GM18907 (cell line): ENCODE data around the gene MLYCD.
A peak's percentile ranks its signal among the peaks of the same experiment; 100 is the strongest.

Experiments used
- ATAC-seq: cut with Tn5 transposase; IDR thresholded peaks from one replicate; pipeline ENCODE4 v1.9.1; 2021; ENCODE audit warnings: mild to moderate bottlenecking, moderate library complexity; ENCODE audit not compliant: unreplicated experiment

MLYCD gene

DNA sequence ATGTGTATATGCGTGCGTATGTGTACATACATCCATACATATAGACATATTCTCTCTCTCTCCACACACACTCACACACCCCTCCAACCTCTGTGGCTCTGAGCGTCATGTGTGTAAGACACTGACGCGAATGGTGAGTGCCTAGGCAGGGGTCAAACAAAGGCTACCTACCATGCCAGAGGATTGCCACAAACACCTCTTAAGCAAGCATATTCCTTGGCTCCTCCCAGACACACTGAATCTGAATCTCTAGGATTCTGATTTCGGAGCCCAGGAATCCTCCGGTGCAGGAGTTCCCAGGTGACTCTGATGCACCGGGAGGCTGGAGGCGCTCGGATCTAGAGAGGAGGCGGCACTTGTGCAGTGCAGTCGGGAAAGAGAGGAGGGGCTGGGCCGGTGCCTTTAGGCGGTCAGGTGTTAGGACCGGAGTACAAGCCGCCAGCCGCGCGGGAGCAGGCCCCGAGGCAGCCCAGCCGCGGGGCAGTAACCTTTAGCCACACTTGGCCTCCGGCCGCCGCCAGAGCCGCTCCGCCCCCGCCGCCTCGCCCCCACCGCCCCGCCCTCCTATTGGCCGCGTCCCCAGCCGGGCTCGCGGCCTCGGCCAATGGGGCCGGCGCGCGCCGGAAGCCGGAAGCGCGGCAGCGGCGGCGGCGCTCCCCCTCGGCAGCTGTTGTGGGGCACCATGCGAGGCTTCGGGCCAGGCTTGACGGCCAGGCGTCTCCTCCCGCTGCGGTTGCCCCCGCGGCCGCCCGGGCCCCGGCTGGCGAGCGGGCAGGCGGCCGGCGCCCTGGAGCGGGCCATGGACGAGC, at the start of gene MLYCD:
Gene MLYCD (plus strand): TSS at position 653 of the 809 bp plus-strand sequence. CDS start 30 bp downstream, at position 683.
- peak; percentile 84 for ATAC-seq

DNA sequence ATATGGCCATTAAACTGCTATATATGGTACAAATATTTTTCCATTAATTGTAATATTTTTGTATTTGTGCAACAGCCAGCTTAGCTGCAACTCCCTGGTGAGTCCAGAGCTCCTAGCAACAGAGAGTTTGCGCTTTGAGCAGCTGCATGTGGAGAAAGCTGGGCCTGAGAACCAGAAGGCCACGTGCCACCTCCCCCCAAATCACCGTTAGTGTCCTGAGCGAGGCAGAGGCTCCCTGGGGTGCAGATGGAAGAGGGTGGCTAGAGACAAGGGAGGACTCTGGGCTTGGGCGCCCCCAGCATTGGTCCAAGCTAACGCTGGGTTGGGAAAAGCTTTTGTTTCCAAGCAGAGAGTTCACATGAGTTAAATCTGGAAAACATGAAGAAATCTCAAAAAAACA, 49.5 kb upstream of the MLYCD start:
- no peak for ATAC-seq

DNA sequence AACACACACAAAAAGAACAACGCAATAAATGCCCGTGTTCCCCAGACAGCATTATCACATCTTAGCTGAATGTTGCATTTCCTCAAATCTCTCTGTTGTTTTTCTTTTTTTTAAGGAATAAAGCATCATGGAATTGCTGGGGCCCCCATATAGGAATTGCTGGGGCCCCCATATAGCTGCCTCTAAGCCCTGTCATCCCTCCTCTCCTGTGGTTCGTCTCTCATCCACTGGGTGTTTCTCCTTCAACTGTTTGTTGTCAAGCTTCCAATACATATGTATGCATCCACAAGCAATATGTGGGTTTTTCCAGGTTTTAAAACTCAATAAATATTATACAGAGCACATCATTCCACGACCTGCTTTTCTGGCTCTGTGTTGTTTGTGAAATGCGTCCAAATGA, 48.0 kb upstream of the MLYCD start:
- ATAC-seq: no peak

DNA sequence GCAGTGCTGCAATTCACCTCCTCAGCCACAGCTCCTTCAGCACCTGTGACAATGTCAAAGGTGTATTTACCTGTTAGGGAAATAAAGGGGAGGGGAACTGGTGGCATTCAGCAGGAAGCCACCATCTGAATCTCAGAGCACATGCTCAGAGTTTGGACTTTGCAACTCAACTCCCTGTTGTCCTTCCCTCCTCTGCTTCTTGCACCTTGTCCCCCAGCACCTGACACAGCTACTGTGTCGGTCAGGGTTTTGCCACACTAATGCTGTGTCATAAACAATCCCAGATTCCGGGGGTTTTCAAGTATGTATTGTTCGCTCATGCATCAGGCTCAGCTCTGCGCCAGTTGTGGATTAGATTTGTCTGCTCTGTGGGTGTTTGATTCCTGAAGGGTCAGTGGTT, 47.4 kb upstream of the MLYCD start:
- no peak for ATAC-seq

DNA sequence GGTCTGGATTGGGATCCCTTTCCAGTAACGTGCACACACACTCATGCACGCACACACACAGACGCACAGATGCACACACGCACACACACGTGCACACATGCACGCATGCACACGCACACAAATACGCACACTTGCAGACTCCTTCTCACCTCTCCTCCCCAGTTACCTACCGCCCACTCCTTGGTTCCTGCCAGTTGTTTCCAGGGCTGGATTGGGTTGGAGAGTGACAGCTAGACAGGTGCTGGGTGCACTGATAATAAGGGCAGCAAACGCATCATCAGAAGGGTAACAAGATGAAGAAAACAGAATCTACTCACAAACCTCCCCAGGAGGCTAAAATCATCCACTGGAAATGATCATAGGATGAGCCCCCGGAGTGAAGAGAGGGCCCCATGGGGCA, 46.1 kb upstream of the MLYCD start:
- ATAC-seq: no peak

DNA sequence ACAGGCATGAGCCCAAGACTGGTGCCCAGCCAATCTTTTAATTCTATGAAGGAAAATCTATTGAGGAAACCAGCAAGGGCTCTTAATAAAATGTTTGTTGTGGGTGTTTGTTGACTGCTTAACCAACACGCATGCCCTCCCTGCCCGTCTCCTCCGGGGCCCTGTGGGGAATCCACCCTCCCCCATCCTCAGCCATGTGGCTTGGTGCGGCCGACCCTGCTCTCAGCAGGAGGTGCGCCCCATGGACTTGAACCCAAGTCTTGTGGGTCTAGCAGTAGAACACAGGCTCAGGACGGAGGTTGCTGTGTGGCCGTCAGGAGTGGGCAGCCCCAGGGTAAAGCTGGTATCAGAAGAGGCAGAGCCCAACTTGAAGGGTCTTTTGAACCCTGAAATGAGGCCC, 45.1 kb upstream of the MLYCD start:
- ATAC-seq: no peak

DNA sequence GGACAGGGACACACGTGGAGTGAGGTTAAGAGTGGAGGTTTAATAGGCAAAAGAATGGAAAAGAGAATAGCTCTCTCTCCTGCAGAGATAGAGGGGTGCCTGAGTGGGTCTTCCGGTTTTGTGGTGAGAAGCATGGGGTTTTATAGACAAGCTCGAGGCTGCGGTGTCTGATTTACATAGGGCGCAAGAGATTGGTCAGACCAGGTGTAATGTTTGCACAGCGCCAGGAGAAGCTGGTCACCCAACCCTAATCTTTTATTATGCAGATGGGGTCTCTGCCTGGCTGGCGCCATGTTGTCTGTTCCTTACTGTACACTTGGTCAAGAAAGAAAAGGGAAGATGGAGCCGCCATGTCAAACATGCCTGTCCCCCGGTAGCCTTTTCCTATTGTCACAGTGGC, 44.5 kb upstream of the MLYCD start:
- ATAC-seq: no peak

DNA sequence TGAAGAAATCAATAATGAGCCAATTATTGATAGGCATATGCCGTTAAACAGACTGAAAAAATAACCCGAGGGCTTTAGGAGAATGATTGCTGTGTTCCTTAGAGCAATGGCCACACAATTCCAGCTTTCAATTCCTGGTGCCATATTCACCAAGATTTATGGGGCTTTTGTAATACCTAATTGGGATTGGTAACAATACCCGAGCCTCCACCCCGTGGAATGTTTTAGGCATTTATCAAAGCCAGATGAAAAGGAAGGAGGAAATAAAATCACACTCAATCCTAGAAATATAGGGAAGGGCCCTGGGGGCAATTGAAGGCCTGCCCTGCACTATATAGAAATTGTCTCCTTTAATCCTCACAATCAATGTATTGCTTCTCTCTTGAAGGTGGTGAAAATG, 42.1 kb upstream of the MLYCD start:
- no peak for ATAC-seq

DNA sequence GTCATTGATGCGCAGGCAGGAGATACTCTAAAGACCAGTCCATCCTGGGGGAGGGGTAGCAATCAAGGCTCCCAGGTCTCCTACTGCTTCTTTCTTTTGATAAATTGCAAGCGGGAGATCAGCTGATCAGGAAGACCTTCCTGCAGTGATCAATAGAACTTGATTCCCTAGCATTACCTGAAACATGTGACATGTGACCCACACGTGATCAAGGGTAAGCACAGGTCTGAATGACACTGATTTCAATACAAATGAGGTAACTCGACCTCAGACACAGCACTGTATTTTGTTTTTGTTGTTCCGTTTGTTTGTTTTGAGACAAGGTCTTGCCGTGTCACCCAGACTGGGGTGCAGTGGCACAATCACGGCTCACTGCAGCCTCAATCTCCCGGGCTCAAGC, 39.6 kb upstream of the MLYCD start:
- no peak for ATAC-seq

DNA sequence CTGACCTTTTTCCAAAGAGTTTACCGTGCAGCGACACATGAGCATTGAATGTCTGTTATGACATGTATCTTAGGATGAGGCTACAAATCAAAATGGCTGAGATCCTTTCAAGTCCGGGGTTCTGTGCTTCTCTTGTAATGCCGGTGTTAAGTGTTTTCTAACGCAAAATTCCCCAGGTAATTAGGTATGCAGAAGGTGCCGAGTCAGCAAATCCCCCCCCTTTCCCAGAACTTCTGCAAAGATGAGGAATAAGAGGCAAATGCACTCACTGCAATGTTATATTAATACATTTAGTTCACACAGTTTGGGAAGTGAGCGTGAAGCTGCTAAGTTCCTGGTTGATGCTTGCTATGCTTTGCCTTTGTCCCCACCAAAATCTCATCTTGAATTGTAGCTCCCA, 36.3 kb upstream of the MLYCD start:
- no peak for ATAC-seq

DNA sequence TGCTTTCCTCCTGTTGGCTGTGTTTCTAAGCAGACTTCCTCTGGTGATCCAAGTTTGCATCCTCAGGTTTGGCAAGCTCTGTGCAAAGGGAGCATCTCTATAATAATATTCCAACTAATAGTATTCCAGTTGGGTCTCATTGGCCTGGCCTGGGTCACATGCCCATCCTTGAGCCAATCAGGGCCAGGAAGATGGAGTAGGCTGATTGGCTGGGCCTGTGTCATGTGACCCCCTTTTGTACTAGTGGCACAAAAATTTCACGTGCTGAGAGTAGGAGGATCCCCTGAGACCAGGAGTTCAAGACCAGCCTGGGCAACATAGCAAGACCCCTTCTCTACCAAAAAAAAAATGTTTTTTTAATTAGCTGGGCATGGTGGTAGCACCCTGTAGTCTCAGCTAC, 35.2 kb upstream of the MLYCD start:
- no peak for ATAC-seq

DNA sequence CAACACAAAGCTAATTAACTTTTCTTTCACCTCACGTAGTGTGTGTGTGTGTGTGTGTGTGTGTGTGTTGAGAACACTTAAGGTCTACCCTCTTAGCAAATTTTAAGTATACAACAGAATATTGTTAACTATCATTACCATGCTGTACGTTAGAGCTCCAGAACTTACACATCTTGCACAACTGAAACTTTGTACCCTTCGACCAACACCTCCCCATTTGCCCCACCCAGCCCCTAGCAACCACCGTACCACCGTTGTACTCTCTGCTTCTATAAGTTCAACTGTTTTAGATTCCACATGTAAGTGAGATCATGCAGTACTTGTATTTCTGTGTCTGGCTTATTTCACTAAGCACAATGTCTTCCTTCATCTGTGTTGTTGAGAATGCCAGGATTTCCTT, 28.1 kb upstream of the MLYCD start:
- no peak for ATAC-seq

DNA sequence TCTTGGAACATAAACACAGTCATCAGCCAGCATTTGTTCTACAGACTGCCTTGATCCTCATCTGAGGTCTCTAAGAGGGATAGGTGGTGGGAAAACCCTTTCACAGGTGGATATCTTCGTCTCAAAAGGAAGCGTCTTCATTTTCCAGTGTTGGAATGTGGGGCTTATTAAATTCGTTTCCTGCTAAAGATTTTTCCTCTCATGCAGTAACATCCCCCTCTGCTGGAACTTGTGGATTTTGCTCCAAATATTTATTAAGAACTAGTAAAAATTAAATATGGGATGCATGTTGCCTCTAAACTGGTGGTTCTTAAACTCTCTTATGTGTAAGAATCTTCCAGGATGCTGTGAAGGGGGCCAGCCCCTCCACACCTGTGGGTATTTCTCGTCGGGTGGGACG, 20.1 kb upstream of the MLYCD start:
- no peak for ATAC-seq

DNA sequence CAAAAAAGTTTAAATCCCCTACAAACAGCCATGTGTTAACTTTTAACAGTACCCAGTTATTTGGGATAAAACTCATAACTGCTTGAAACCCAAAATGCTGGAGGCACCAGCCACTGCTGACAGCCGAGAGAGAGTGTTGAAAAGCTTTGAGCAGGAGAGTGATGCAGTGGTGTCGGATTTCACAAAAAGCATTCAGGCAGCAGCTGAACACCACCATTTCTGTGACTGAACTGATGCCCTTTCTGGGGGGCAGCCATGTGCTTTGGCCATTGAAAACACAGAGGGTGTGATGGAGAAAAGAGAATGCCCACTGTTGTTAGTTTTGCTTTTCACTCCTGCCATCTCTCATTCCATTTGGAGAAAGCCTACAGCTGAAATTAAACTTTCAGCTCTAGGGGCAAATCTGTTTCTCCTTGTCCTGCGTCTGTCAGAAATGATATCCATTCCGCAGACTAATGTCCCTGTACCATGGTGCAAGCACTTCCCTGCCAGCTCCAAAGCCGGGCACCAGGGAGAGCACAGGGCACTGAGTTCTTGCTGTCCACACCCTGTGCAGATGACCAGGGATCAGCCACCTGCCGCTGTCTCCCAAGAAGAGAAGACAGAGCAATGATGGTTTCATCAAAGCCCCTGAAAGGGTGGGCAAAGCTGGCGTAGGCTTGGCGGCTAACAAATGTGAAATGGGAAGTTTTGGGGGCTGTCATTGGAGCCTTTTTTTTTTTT, 16.6 kb upstream of the MLYCD start:
- ATAC-seq: no peak

DNA sequence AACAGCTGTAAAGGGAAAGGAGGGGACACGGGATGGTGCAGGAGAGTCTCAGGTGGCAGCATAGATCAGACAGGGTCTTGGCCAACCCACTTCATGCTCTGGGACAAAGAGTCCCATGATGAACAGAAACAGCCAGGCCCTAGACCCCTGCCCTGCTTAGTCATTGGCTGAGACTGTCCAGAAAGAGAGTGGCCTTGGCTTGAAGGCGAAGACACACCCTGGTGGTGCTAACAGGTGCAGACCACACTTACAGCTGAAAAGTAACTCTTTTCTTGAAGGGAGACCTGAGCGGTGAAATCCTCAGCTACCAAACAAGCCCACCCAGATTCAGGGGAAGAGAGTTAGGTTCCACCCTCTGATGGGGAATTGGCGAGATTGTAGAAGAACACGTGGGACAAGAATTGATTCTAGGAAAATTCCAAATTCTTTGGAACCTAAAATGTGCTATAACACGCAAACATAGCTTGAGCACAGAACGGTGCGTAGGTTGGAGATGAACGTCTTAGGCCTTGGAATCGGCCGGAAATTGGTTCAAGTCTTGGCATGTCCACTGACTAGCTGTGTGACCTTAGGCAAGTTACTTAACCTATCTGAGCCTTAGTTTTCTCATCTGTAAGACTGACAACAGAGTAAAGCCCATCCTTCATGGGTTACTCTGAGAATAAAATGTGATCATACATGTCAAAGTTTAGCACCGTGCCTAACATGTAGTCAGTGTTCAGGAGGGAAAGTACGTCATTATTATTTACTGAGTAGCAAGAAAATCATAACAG, 12.5 kb upstream of the MLYCD start:
- ATAC-seq: no peak

DNA sequence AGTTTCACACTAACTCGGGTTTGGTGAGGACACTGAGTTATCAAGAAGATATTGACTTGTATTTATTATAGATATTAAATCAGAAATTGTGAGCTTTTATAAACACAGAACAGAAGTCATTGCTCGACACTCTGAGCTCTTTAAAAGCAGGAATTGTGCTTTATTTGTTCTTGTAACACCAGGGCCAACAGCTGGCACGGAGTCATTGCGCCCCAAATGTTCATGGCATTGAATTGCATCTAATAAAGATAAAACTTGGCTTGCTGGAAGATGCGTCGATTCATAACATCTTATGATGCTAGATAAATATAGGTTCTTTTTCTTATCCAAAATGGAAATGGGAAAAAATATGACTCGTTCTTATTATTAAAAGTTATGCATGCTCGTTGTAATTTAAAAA, 11.8 kb upstream of the MLYCD start:
- ATAC-seq: no peak

DNA sequence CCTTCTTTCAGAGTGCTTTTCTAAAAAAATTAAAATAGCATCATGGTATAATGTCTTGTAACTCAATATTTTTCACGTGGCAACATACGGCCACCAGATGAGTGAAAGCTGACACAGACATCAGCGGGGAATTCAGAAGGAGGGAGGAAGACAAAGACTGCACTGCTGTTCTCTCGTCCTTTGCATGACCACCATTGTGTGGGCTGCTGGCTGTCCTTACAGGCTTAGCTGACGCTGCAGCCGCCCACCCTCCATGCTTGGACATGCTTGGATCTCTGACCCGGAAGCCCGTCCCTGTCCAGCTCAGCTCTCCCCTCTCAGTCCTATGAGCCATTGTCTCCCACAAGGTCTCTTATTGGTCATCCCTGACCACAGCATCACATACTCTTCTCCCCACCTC, 11.4 kb upstream of the MLYCD start:
- ATAC-seq: no peak

DNA sequence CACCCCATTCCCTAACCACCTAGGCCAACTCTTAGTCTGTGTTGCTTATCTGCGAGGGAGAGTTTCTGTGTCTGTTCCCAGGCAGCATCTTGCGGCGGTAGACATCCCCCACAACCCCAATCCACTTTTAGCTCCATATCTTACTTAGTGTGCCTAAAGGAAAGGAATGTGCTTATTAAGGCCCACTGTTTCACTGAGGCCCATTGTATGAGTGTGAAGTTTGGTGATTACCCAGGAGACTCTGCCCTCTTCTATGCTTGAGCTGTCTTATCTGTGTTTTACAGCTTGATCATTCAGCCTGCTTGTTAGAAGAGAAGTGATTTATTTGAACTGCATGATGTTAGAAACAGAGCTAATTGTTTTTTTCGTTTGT, 10.3 kb upstream of the MLYCD start:
- no peak for ATAC-seq

DNA sequence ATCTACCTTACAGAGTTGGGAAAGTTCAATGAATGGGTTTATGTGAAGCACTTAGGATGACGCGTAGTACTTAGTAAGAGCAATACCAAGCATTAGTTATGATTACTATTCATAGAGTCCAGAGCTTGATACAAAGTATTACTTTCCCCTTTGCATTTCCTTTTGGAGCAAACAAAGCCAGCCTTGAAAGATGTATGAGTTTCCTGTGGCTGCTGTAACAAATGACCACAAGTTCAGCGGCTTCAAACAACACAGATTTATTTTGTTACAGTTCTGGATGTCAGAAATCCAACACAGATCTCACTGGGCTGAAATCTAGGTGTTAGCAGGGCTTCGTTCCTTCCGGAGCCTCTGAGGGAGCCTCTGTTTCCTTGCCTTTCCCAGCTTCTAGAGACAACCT, 8.6 kb upstream of the MLYCD start:
- no peak for ATAC-seq

DNA sequence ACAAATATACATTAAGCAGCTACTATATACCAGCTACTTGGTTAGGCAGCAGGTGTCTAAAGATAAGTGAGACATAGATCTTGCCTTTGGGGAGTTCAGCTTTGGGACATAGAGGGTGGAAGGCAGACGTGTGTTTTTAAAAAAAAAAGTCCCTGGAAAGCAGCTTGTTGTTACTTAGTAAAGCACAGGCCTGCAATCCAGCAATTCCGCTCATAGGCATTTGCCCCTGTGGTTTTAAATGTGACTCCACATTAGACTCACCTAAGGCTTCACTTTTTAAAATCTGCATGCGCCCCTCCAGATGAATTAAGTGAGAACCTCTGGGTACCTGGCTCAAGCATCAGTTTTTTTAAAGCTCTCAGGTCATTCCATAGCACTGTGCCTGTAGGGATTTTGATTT, 7.2 kb upstream of the MLYCD start:
- no peak for ATAC-seq

DNA sequence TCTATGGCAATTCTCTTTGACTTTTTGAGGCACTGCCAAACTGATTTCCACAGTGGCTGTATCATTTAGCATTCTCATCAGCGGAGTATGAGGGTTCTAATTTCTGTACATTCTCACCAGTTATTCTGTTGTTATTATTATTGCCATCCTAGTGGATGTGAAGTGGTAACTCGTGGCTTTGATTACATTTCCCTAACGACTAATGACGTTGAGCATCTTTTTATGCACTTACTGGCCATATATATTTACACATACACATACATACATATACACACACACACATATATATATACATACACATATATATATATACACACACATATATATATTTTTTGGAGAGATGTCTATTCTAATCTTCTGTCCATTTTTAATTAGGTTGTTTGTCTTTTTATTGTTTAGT, 3.7 kb upstream of the MLYCD start:
- no peak for ATAC-seq

DNA sequence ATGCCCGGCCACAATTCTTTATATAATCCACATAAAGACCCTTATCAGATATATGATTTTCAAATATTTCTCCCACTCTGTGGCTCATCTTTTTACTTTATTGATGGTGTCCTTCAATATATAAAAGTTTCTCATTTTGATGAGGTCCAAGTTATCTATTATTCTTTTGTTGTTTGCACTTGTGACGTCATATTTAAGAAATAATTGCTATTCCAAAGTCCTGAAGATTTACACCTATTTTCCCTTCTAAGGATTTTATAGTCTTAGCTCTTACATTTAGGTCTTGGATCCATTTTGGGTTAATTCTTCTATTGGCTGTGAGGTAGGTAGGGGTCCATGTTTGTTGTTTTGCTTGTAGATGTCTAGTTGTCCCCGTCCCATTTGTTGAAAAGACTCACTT, 3.0 kb upstream of the MLYCD start:
- no peak for ATAC-seq
